Gastrocnemius medialis (tissue), 4 donors: ENCODE measurements around the gene ATP9B. TPM values are rescaled to one million over a fixed set of nuclear protein-coding genes. Genes with fewer than 3 reads are reported as not detected.
"Not testable (repeated sequence)": the region's sequence is repeated elsewhere in the genome, so short reads cannot be mapped to it uniquely, and the experiment has no call there.

Source experiments
- ATAC-seq, 2 donors: fragments of 150-250 bp; one replicate each; pipeline ENCODE4 v1.9.1; 2016
- DNase-seq, 2 donors: peaks; one replicate each; pipeline ENCODE4 v3.0.0-alpha.2; 2019
- H3K27ac ChIP-seq, 4 donors: fragments of 200-600 bp; sonication (generic); 1 replicate in 1 of 4; 2 replicates in 3 of 4; pipeline ENCODE4 v1.5.1; 2016 to 2018; ENCODE audit warnings: mild to moderate bottlenecking in 2 of 4, moderate library complexity in 1 of 4
- H3K27me3 ChIP-seq, 3 donors: fragments of 200-600 bp; sonication (generic) in 2 of 3; 1 replicate in 1 of 3; 2 replicates in 2 of 3; pipeline versions ENCODE4 v1.5.1 to v1.6.0; 2016 to 2019; ENCODE audit warnings: mild to moderate bottlenecking in 1 of 3, moderate library complexity in 1 of 3
- H3K36me3 ChIP-seq, 2 donors: fragments of 200-600 bp; sonication (generic) in 1 of 2; one replicate each; pipeline ENCODE4 v1.5.1; 2017 to 2018
- H3K4me1 ChIP-seq, 2 donors: fragments of 200-600 bp; sonication (generic) in 1 of 2; one replicate each; pipeline ENCODE4 v1.5.1; 2016 to 2017; ENCODE audit warnings: mild to moderate bottlenecking in 2 of 2
- H3K4me3 ChIP-seq, 4 donors: fragments of 200-600 bp; sonication (generic) in 3 of 4; 1 replicate in 1 of 4; 2 replicates in 3 of 4; pipeline ENCODE4 v1.5.1; 2016 to 2019; ENCODE audit warnings: mild to moderate bottlenecking in 2 of 4
- H3K9me3 ChIP-seq, 3 donors: fragments of 200-600 bp; sonication (generic) in 2 of 3; 1 replicate in 1 of 3; 2 replicates in 2 of 3; pipeline ENCODE4 v1.5.1; 2016 to 2019
- POLR2A ChIP-seq, 2 donors: fragments of 450-650 bp; IDR thresholded peaks; one replicate each; pipeline ENCODE4 v1.6.1; 2017; ENCODE audit warnings: antibody characterized with exemption in 2 of 2, mild to moderate bottlenecking in 2 of 2, moderate library complexity in 2 of 2
- in situ Hi-C, 4 donors: fragments of 200-750 bp; cut with MboI; loops; one replicate each; pipeline versions ENCODE4 v1.15.0 to v1.8.0; 2017; ENCODE audit warnings: low sequenced_read_pairs in 4 of 4
- intact Hi-C: fragments of 100-400 bp; cut with DNase I; formaldehyde crosslinking; loops from one replicate; pipeline ENCODE4 v1.15.1; 2023; ENCODE audit warnings: low total_unique reads
- total RNA-seq, 4 donors: library from RNA; depleted of rRNA; stranded (reverse); fragments of >200 nt; gene quantifications; one replicate each; pipeline versions ENCODE4 v1.1.0 to v1.2.3, GENCODE V29; 2016
- TF ChIP-seq, protein P1 (sequence below), 5 experiments: fragments of 450-650 bp in 3 of 5; fragments of 200-600 bp in 2 of 5; sonication (generic) in 2 of 5; IDR thresholded peaks in 4 of 5; conservative IDR thresholded peaks in 1 of 5; 1 replicate in 4 of 5; 2 replicates in 1 of 5; pipeline ENCODE4 v1.5.1; 2016 to 2019; ENCODE audit warnings: antibody characterized with exemption in 5 of 5, mild to moderate bottlenecking in 3 of 5, moderate library complexity in 3 of 5

Gene ATP9B
- total RNA-seq, 4 donors from 2014 or later, result 9.9 to 33.6 (median 18.6) TPM

GRCh38 chr18:79071503-79072210 is 2.5 kb downstream of the ATP9B start:
- H3K9me3 ChIP-seq, result no peaks in the 10 kb centered on the region
- no peaks in the 10 kb centered on the region for H3K27me3 ChIP-seq
- no peak overlapping the region for H3K4me3 ChIP-seq
- no peak overlapping the region for H3K27ac ChIP-seq
- intact Hi-C loops (no loop called here), in situ Hi-C loops (no loop called here)
- DNase-seq (no peak), ATAC-seq (no peak)
- H3K4me1 ChIP-seq, result peaks cover 23 to 24% of the 10 kb centered on the region in 2 donors
- no peaks in the 10 kb centered on the region for H3K36me3 ChIP-seq
- TF ChIP-seq, protein P1, sequence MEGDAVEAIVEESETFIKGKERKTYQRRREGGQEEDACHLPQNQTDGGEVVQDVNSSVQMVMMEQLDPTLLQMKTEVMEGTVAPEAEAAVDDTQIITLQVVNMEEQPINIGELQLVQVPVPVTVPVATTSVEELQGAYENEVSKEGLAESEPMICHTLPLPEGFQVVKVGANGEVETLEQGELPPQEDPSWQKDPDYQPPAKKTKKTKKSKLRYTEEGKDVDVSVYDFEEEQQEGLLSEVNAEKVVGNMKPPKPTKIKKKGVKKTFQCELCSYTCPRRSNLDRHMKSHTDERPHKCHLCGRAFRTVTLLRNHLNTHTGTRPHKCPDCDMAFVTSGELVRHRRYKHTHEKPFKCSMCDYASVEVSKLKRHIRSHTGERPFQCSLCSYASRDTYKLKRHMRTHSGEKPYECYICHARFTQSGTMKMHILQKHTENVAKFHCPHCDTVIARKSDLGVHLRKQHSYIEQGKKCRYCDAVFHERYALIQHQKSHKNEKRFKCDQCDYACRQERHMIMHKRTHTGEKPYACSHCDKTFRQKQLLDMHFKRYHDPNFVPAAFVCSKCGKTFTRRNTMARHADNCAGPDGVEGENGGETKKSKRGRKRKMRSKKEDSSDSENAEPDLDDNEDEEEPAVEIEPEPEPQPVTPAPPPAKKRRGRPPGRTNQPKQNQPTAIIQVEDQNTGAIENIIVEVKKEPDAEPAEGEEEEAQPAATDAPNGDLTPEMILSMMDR (IDR thresholded peaks at IDR 0.05 in 4 of 5, conservative IDR thresholded peaks at IDR 0.05 in 1 of 5), result no peak
- no peak for TF ChIP-seq POLR2A (IDR thresholded peaks at IDR 0.05)

- H3K4me3 ChIP-seq, H3K27me3 ChIP-seq, H3K27ac ChIP-seq, in situ Hi-C loops, intact Hi-C loops, H3K36me3 ChIP-seq, DNase-seq, ATAC-seq, H3K9me3 ChIP-seq: not testable (repeated sequence)
- peaks cover 23 to 25% of the 10 kb centered on the region in 2 donors for H3K4me1 ChIP-seq
Measured at GRCh38 chr18:79072655-79073054, 3.5 kb downstream of the ATP9B start.

DNA sequence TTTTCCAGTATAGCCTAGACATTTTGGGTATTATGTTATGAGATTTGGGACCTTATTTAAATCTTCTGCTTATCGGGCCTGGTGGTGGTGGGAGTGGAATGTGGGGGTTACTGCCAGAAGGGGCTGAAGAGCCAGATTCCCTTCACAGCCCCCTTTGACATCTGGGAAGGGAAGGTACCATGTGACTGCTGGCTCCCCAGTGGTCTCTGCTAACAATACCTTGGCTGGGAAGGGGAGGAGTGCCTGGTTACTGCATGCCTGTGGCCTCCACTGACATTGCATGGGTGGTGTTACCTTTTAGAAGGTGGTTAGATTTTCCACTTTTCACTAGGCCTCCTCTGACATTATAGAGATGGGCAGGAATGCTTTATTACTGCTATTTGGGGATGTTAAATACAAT is 8.0 kb downstream of the ATP9B start:
- intact Hi-C loops, result no loop called here
- H3K4me1 ChIP-seq, result peaks cover 3 to 5% of the 10 kb centered on the region in 2 donors
- no peaks in the 10 kb centered on the region for H3K9me3 ChIP-seq
- DNase-seq (no peak), ATAC-seq (no peak)
- TF ChIP-seq, protein P1 (IDR thresholded peaks at IDR 0.05 in 4 of 5, conservative IDR thresholded peaks at IDR 0.05 in 1 of 5), result no peak
- no peak for TF ChIP-seq POLR2A (IDR thresholded peaks at IDR 0.05)
- H3K36me3 ChIP-seq, result no peaks in the 10 kb centered on the region
- H3K27me3 ChIP-seq, result no peaks in the 10 kb centered on the region
- H3K4me3 ChIP-seq, result no peak overlapping the region
- in situ Hi-C loops, result no loop called here
- no peak overlapping the region for H3K27ac ChIP-seq

DNA sequence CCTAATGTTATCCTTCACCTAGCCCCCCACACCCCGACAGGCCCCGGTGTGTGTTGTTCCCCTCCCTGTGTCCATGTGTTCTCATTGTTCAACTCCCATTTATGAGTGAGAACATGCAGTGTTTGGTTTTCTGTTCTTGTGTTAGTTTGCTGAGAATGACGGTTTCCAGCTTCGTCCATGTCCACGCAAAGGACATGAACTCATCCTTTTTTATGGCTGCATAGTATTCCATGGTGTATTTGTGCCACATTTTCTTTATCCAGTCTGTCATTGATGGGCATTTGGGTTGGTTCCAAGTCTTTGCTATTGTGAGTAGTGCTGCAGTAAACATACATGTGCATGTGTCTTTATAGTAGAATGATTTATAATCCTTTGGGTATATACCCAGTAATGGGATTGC is 9.6 kb downstream of the ATP9B start:
- H3K27me3 ChIP-seq, in situ Hi-C loops, H3K27ac ChIP-seq, H3K4me1 ChIP-seq, H3K9me3 ChIP-seq, ATAC-seq, H3K4me3 ChIP-seq, H3K36me3 ChIP-seq, intact Hi-C loops, DNase-seq: not testable (repeated sequence)

DNA sequence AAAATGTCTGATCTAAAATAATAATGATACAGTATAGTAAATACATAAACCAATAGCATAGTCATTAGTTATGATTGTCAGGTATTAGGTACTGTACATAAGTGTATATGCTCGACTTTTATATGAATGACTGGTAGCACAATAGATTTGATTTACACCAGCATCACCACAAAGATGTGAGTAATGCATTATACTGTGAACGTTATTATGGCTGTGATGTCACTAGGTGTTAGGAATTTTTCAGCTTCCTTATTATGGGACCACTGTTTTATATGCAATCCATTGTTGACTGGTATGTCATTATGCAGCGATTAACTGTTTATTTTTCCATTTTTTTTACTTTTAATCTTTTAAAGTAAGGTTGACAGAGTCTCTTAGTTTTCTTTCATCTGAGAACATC is 23.7 kb downstream of the ATP9B start:
- peaks cover 5 to 13% of the 10 kb centered on the region in 2 donors for H3K4me1 ChIP-seq
- H3K36me3 ChIP-seq, result no peaks in the 10 kb centered on the region
- TF ChIP-seq, protein P1 (IDR thresholded peaks at IDR 0.05 in 4 of 5, conservative IDR thresholded peaks at IDR 0.05 in 1 of 5), result no peak
- TF ChIP-seq POLR2A (IDR thresholded peaks at IDR 0.05), result no peak
- in situ Hi-C loops, result no loop called here
- no peaks in the 10 kb centered on the region for H3K9me3 ChIP-seq
- intact Hi-C loops, result no loop called here
- DNase-seq (no peak), ATAC-seq (no peak)
- no peaks in the 10 kb centered on the region for H3K27me3 ChIP-seq
- H3K27ac ChIP-seq, result no peak overlapping the region
- no peak overlapping the region for H3K4me3 ChIP-seq

DNA sequence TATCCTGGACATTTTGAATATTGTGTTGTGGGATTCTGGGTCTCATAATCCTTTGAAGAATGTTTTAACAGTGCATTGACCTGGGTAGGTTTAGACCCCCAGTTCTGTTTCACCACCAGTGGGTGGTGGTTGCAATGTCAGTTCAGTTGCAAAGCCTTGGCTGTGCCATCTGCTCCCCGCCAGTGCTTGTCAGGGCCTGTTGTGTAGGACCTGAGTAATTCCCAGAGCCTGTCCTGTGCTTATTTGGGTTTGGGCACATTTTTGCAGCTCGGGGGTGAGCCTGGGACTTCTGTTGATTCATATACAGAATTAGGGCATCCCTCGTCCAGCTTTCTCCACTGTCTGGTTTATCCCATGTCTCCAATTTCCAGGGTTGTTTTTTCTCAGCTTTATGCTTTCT is 24.8 kb downstream of the ATP9B start:
- Histone ChIP-seq H3K9me3 (no peaks in the 10 kb centered on the region), H3K27me3 (no peaks in the 10 kb centered on the region), H3K4me3 (no peak overlapping the region), H3K27ac (no peak overlapping the region), H3K4me1 (peaks cover 5 to 13% of the 10 kb centered on the region in 2 donors), H3K36me3 (no peaks in the 10 kb centered on the region)
- ATAC-seq (no peak), DNase-seq (no peak)
- in situ Hi-C loops (no loop called here), intact Hi-C loops (no loop called here)
- TF ChIP-seq POLR2A (IDR thresholded peaks at IDR 0.05), result no peak
- TF ChIP-seq, protein P1 (IDR thresholded peaks at IDR 0.05 in 4 of 5, conservative IDR thresholded peaks at IDR 0.05 in 1 of 5), result no peak
